ENCODE measurements around the gene TNNT3. TPM values are rescaled to one million over a fixed set of nuclear protein-coding genes. Genes with fewer than 3 reads are reported as not detected.
A peak's percentile ranks its signal among the peaks of the same experiment; 100 is the strongest.
"Not testable (repeated sequence)": the region's sequence is repeated elsewhere in the genome, so short reads cannot be mapped to it uniquely, and the experiment has no call there.

Gene TNNT3
- total RNA-seq, 1 donor from 2014 or later = not detected

DNA sequence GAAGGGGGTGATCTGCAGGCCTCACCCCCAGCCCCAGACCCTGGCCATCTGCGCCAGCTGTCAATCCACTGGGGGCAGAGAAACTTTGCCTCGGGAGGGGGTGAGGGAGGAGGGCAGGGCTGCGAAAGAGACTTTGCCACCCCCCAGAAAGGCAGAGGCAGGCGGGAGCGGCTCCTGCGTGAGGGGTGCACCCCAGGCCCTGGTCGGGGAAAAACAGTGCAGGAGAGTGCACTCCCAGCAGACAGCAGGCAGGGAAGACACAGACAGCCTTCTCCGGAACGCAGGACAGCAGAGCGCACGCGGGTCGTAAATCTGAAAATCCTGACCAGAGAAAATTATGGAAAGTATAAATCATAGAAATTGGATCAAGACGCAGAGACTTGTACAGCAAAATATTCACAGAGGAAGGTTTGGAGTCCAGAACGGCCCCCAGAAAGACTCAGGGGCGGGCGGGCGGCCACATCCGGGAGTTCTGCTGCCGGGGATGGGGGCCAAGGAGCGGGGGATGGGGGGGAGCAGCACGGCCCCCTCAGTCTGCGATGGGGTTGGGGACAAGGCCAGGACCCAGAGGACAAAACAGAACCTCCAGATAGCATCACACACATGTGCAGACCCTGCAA is 19.6 kb downstream of the TNNT3 start:
- no peak overlapping the region for H3K27ac Mint-ChIP-seq

GRCh38 chr11:1939788-1940187 is 20.3 kb downstream of the TNNT3 start:
- H3K4me1 Mint-ChIP-seq (ENCODE audit: low read depth); H3K9me3 Mint-ChIP-seq (ENCODE audit: low read depth); H3K4me3 Mint-ChIP-seq (ENCODE audit: low read depth); DNase-seq (ENCODE audit: low spot score, unreplicated experiment); H3K36me3 Mint-ChIP-seq (ENCODE audit: insufficient read depth): not testable (repeated sequence)
- Mint-ChIP-seq H3K27ac (peak overlapping the region; percentile 51), H3K27me3 (peaks cover 11% of the 10 kb centered on the region)

More for the DNA sequence above, 19.6 kb downstream of the TNNT3 start:
- Mint-ChIP-seq H3K36me3 (ENCODE audit: insufficient read depth) (no peaks in the 10 kb centered on the region), H3K27me3 (peaks cover 12% of the 10 kb centered on the region), H3K4me3 (ENCODE audit: low read depth) (no peak overlapping the region), H3K9me3 (ENCODE audit: low read depth) (no peaks in the 10 kb centered on the region), H3K4me1 (ENCODE audit: low read depth) (no peaks in the 10 kb centered on the region)
- peak; percentile 6 for DNase-seq (ENCODE audit: low spot score, unreplicated experiment)
- TF ChIP-seq CTCF (IDR thresholded peaks at IDR 0.05; ENCODE audit: unreplicated experiment) = no peak

DNA sequence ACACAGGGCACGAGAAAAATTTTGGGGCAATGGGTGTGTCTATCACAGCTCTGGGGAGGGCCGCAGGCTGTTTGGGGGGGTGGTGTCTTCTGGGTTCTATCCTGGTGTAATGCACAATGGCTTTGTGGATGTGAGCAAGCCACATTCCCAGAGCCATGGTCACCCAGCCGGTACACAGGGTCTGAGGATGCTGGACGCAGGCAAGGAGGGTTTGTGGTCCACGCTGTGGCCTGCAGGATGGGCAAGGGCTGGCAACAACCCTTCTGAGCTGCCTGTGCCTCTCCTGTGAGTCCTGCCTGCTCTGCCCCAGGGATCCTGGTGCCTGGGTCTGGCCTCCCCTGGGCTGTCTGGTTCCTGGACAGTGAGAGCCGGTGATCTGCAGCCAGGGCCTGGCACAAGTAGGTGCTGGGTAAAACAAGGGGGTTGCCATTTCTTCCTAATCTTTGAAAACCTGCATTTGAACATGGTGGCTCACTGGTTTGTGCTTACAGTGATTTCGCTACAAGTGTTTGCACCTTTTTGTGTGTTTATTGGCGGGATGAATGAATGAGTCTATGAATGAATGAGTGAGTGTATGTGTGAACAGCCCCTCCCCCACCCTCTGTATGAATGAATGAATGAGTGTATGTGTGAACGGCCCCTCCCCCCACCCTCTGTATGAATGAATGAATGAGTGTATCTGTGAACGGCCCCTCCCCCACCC is 23.2 kb downstream of the TNNT3 start:
- no peaks in the 10 kb centered on the region for H3K4me1 Mint-ChIP-seq (ENCODE audit: low read depth)
- H3K4me3 Mint-ChIP-seq (ENCODE audit: low read depth) = no peak overlapping the region
- no peaks in the 10 kb centered on the region for H3K9me3 Mint-ChIP-seq (ENCODE audit: low read depth)
- peaks cover 11% of the 10 kb centered on the region for H3K27me3 Mint-ChIP-seq
- TF ChIP-seq CTCF (IDR thresholded peaks at IDR 0.05; ENCODE audit: unreplicated experiment) = no peak
- DNase-seq (ENCODE audit: low spot score, unreplicated experiment) = peak; percentile 5
- H3K36me3 Mint-ChIP-seq (ENCODE audit: insufficient read depth) = no peaks in the 10 kb centered on the region
- H3K27ac Mint-ChIP-seq = no peak overlapping the region

GRCh38 chr11:1943576-1943975 is 24.1 kb downstream of the TNNT3 start:
- Mint-ChIP-seq H3K27me3 (peaks cover 11% of the 10 kb centered on the region), H3K27ac (no peak overlapping the region), H3K9me3 (ENCODE audit: low read depth) (no peaks in the 10 kb centered on the region), H3K36me3 (ENCODE audit: insufficient read depth) (no peaks in the 10 kb centered on the region), H3K4me1 (ENCODE audit: low read depth) (no peaks in the 10 kb centered on the region), H3K4me3 (ENCODE audit: low read depth) (no peak overlapping the region)
- peak; percentile 8 for DNase-seq (ENCODE audit: low spot score, unreplicated experiment)
- no peak for TF ChIP-seq CTCF (IDR thresholded peaks at IDR 0.05; ENCODE audit: unreplicated experiment)

- Mint-ChIP-seq H3K4me3 (ENCODE audit: low read depth) (no peak overlapping the region), H3K4me1 (ENCODE audit: low read depth) (no peaks in the 10 kb centered on the region), H3K27ac (no peak overlapping the region), H3K9me3 (ENCODE audit: low read depth) (no peaks in the 10 kb centered on the region), H3K27me3 (peaks cover 11% of the 10 kb centered on the region), H3K36me3 (ENCODE audit: insufficient read depth) (no peaks in the 10 kb centered on the region)
- DNase-seq (ENCODE audit: low spot score, unreplicated experiment) = no peak
- no peak for TF ChIP-seq CTCF (IDR thresholded peaks at IDR 0.05; ENCODE audit: unreplicated experiment)
Observed at GRCh38 chr11:1943977-1944376, 24.5 kb downstream of the TNNT3 start.

All from progenitor cell of endocrine pancreas (in vitro differentiated cells).